Activated T-cell treated with anti-CD3 and anti-CD28 coated beads, Interleukin-2, amount 50 U/mL, for 48 hours (primary cell): Measurements from ENCODE around the gene NCK2.

Experiments used
- DNase-seq, 2 experiments: peaks; one replicate each; pipeline ENCODE4 v3.0.0-alpha.2; 2020

NCK2 gene

GRCh38 chr2:105744909-105745853 is at the start of gene NCK2:
Gene NCK2 (plus strand): TSS chr2:105744912. CDS start chr2:105855064, 110,152 bp downstream.
- peak; percentile 56 to 63 for DNase-seq

- no peak for DNase-seq
These were observed 46.8 kb upstream of the NCK2 start for GRCh38 chr2:105697781-105698449.

GRCh38 chr2:105698820-105699219 is 45.9 kb upstream of the NCK2 start:
- no peak for DNase-seq

GRCh38 chr2:105701042-105701441 is 43.7 kb upstream of the NCK2 start:
- DNase-seq: no peak

GRCh38 chr2:105708697-105709096 is 36.0 kb upstream of the NCK2 start:
- no peak for DNase-seq

GRCh38 chr2:105711394-105711793 is 33.3 kb upstream of the NCK2 start:
- DNase-seq: no peak

- DNase-seq: no peak
These were observed 32.4 kb upstream of the NCK2 start for GRCh38 chr2:105712166-105712915.

GRCh38 chr2:105712981-105713596 is 31.6 kb upstream of the NCK2 start:
- DNase-seq: no peak

- no peak for DNase-seq
These were observed 30.6 kb upstream of the NCK2 start for GRCh38 chr2:105714141-105714540.

- DNase-seq: no peak
These were observed 25.7 kb upstream of the NCK2 start for GRCh38 chr2:105718846-105719481.

- no peak for DNase-seq
These were observed 22.7 kb upstream of the NCK2 start for GRCh38 chr2:105721991-105722511.

GRCh38 chr2:105722726-105723297 is 21.9 kb upstream of the NCK2 start:
- DNase-seq: no peak

GRCh38 chr2:105723431-105723830 is 21.3 kb upstream of the NCK2 start:
- no peak for DNase-seq

GRCh38 chr2:105725388-105725787 is 19.3 kb upstream of the NCK2 start:
- no peak for DNase-seq

- no peak for DNase-seq
These were observed 14.5 kb upstream of the NCK2 start for GRCh38 chr2:105730170-105730569.

- no peak for DNase-seq
These were observed 13.2 kb upstream of the NCK2 start for GRCh38 chr2:105731511-105731910.

- no peak for DNase-seq
These were observed 12.6 kb upstream of the NCK2 start for GRCh38 chr2:105732101-105732500.

- DNase-seq: peak in 1 of 2 experiments; percentile 3
These were observed 11.6 kb upstream of the NCK2 start for GRCh38 chr2:105732955-105733607.

- peak in 1 of 2 experiments; percentile 15 for DNase-seq
These were observed 10.8 kb upstream of the NCK2 start for GRCh38 chr2:105733875-105734274.

GRCh38 chr2:105734762-105735538 is 9.8 kb upstream of the NCK2 start:
- no peak for DNase-seq
